Kidney epithelial cell (primary cell): ENCODE measurements around the gene ELL. TPM values are rescaled to one million over a fixed set of nuclear protein-coding genes. Genes with fewer than 3 reads are reported as not detected.

Experiments used
- DNase-seq: peaks from one replicate; pipeline ENCODE4 v3.0.0-alpha.2; 2010; ENCODE audit warnings: low read depth
- H3K27me3 ChIP-seq: 2 replicates; pipeline ENCODE4 v1.6.0; 2011; ENCODE audit warnings: low read length; ENCODE audit not compliant: control insufficient read depth, insufficient read depth
- H3K36me3 ChIP-seq: 2 replicates; pipeline ENCODE4 v1.5.1; 2011; ENCODE audit warnings: low read length; ENCODE audit not compliant: control insufficient read depth, insufficient read depth
- H3K4me3 ChIP-seq: 2 replicates; pipeline ENCODE4 v1.5.1; 2011; ENCODE audit warnings: low read depth, mild to moderate bottlenecking, control low read depth, low read length
- CTCF ChIP-seq: IDR thresholded peaks from 2 replicates; pipeline ENCODE4 v1.5.1; 2011; ENCODE audit warnings: mild to moderate bottlenecking, moderate library complexity, low read length, control low read depth, inconsistent platforms; ENCODE audit not compliant: insufficient read depth, poor library complexity, severe bottlenecking
- total RNA-seq: library from RNA; depleted of rRNA; stranded (reverse); fragments of >200 nt; gene quantifications from 2 replicates; pipeline ENCODE4 v1.2.3, GENCODE V29; 2015

The ELL gene
- total RNA-seq, 1 donor from 2014 or later: 13.1 TPM

GRCh38 chr19:18508585-18508984 lies 13.3 kb downstream of the ELL start:
- TF ChIP-seq CTCF: no peak
- Histone ChIP-seq H3K27me3 (no peaks in the 10 kb centered on the region), H3K4me3 (no peak overlapping the region), H3K36me3 (no peaks in the 10 kb centered on the region)
- DNase-seq: no peak

- no peak for TF ChIP-seq CTCF
- no peak for DNase-seq
- Histone ChIP-seq H3K4me3 (no peak overlapping the region), H3K27me3 (no peaks in the 10 kb centered on the region), H3K36me3 (no peaks in the 10 kb centered on the region)
Measured at GRCh38 chr19:18507727-18508440, 14.0 kb downstream of the ELL start.

- no peak for TF ChIP-seq CTCF
- no peaks in the 10 kb centered on the region for H3K36me3 ChIP-seq
- DNase-seq: no peak
- no peaks in the 10 kb centered on the region for H3K27me3 ChIP-seq
- no peak overlapping the region for H3K4me3 ChIP-seq
Measured at GRCh38 chr19:18507021-18507726, 14.7 kb downstream of the ELL start.

- no peak for TF ChIP-seq CTCF
- no peaks in the 10 kb centered on the region for H3K27me3 ChIP-seq
- no peaks in the 10 kb centered on the region for H3K36me3 ChIP-seq
- H3K4me3 ChIP-seq: no peak overlapping the region
- no peak for DNase-seq
Measured at GRCh38 chr19:18506101-18506930, 15.6 kb downstream of the ELL start.

- Histone ChIP-seq H3K36me3 (no peaks in the 10 kb centered on the region), H3K27me3 (no peaks in the 10 kb centered on the region), H3K4me3 (no peak overlapping the region)
- DNase-seq: no peak
- no peak for TF ChIP-seq CTCF
Measured at GRCh38 chr19:18504886-18505610, 16.8 kb downstream of the ELL start.
